H1 (cell line): Measurements from ENCODE around the gene HOXD12.

Experiments used
- BRCA1 ChIP-seq: IDR thresholded peaks from 2 replicates; pipeline ENCODE4 v1.6.1; 2012; ENCODE audit warnings: low read depth, low read length, improper control_type of control experiment
- CTCF ChIP-seq, 3 experiments: IDR thresholded peaks; 1 replicate in 2 of 3; 2 replicates in 1 of 3; pipeline versions ENCODE4 v1.5.1 to v1.6.1; 2011; ENCODE audit warnings: low read length in 3 of 3, mild to moderate bottlenecking in 3 of 3, inconsistent platforms in 2 of 3, low read depth in 1 of 3, moderate library complexity in 1 of 3; ENCODE audit not compliant: insufficient read depth in 1 of 3; ENCODE audit errors: control extremely low read depth in 1 of 3
- EP300 ChIP-seq, 2 experiments: IDR thresholded peaks; 1 replicate in 1 of 2; 2 replicates in 1 of 2; pipeline ENCODE4 v1.6.1; 2011 to 2012; ENCODE audit warnings: low read depth in 2 of 2, low read length in 2 of 2, mild to moderate bottlenecking in 2 of 2, borderline replicate concordance in 1 of 2, inconsistent platforms in 1 of 2, moderate library complexity in 1 of 2
- FOSL1 ChIP-seq: IDR thresholded peaks from 2 replicates; pipeline ENCODE4 v1.6.1; 2011; ENCODE audit warnings: mild to moderate bottlenecking, low read depth, low read length, moderate library complexity; ENCODE audit not compliant: insufficient read depth
- RAD21 ChIP-seq, 2 experiments: IDR thresholded peaks in 1 of 2; conservative IDR thresholded peaks in 1 of 2; 2 replicates each; pipeline ENCODE4 v1.6.1; 2011; ENCODE audit warnings: low read depth in 2 of 2, low read length in 2 of 2, improper control_type of control experiment in 1 of 2, inconsistent platforms in 1 of 2, mild to moderate bottlenecking in 1 of 2, moderate library complexity in 1 of 2
- SIN3A ChIP-seq, 2 experiments: IDR thresholded peaks in 1 of 2; conservative IDR thresholded peaks in 1 of 2; 2 replicates each; pipeline ENCODE4 v1.6.1; 2011 to 2012; ENCODE audit warnings: low read length in 2 of 2, improper control_type of control experiment in 1 of 2, low read depth in 1 of 2, mild to moderate bottlenecking in 1 of 2

GRCh38 chr2:176125772-176126054 is 26.1 kb downstream of the HOXD12 start:
- TF ChIP-seq RAD21 (IDR thresholded peaks at IDR 0.05 in 1 of 2, conservative IDR thresholded peaks at IDR 0.05 in 1 of 2; ENCODE audit: low read depth in 2 of 2, low read length in 2 of 2): no peak
- TF ChIP-seq EP300 (IDR thresholded peaks at IDR 0.05; ENCODE audit: borderline replicate concordance in 1 of 2, low read depth in 2 of 2, low read length in 2 of 2): no peak
- no peak for TF ChIP-seq CTCF (IDR thresholded peaks at IDR 0.05; ENCODE audit: control extremely low read depth in 1 of 3, insufficient read depth in 1 of 3, low read depth in 1 of 3, low read length in 3 of 3)
- no peak for TF ChIP-seq BRCA1
- TF ChIP-seq SIN3A (conservative IDR thresholded peaks at IDR 0.05 in 1 of 2, IDR thresholded peaks at IDR 0.05 in 1 of 2; ENCODE audit: low read depth in 1 of 2, low read length in 2 of 2): no peak
- no peak for TF ChIP-seq FOSL1
